Measurements from ENCODE around the gene TMC3. TPM values are rescaled to one million over a fixed set of nuclear protein-coding genes. Genes with fewer than 3 reads are reported as not detected.

TMC3 gene
- total and polyA plus RNA-seq, 10 of the 15 experiments (the other 5 are each of a cell fraction or from before 2014, with no cell fraction given), result 0.03 to 0.04 (median 0.04) TPM; not detected in 7

DNA sequence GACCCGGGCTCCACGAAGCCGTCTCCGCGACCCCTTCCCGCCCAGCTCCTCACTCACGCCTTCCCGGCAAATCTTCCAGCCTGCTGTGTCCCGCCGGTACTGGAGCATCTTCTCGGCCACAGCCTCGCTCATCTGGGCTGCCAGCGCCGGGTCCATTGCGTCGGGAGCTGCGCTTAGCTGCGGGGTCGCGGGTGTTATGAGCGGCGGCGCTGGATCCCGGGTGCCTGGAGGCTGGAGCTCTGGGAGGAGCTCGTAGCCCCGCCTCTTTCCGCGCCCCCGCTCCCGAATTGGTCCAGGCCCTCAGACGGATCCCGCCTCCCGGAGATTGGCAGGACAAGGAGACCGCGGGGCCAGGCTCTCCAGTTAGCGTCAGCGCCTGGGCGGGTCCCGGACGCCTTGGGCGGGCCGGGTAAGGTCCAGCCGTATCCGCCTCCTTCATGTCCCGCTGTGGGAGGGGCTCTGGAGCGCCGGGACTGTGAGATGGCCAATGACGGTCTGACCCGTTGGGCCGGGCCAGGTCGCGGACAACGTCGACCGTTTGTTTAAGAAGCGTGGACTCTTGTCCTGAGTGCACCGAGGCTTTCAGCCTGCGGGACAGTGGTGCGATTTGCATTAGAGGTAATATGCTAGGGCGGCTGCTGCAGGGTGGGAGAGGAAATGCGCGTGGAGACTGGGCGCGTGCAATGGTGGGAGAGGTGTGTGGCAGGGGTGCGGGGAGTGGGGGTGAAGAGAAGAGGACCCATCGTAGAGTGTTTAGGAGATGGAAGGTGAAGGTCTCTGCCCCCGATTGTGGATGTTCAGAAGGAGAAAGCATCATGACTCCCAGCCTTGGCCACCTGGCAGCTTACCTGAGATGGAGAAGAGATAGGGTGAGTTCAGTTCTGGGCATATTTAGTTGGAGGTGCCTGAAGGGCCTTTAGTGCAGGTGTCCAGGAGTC is 49.8 kb downstream of the TMC3 start, which contains the start of gene STARD5 (continued):
- TF ChIP-seq GABPA (IDR thresholded peaks at IDR 0.05; ENCODE audit: low read depth) (no peak), NFXL1 (IDR thresholded peaks at IDR 0.05; ENCODE audit: borderline replicate concordance) (no peak), GATAD2B (conservative IDR thresholded peaks at IDR 0.05; ENCODE audit: low read depth) (no peak), SMAD1 (IDR thresholded peaks at IDR 0.05; ENCODE audit: low read depth, partially characterized antibody) (no peak), SREBF1 (IDR thresholded peaks at IDR 0.05; ENCODE audit: low read length) (no peak), HDGF (IDR thresholded peaks at IDR 0.05) (no peak), ETV6 (conservative IDR thresholded peaks at IDR 0.05 in 1 of 2, IDR thresholded peaks at IDR 0.05 in 1 of 2; ENCODE audit: borderline replicate concordance in 1 of 2, low read depth in 1 of 2) (no peak), MTA2 (IDR thresholded peaks at IDR 0.05; ENCODE audit: low read depth) (peak; percentile 12; the same call in 1 of the 2 replicates), E2F4 (IDR thresholded peaks at IDR 0.05; ENCODE audit: low read depth, low read length) (0 out of 2 replicates have a peak, but pooled peaks have one; percentile 28), CREM (IDR thresholded peaks at IDR 0.05; ENCODE audit: low read depth) (peak; percentile 50; the same call in 1 of the 2 replicates), CEBPB (IDR thresholded peaks at IDR 0.05; ENCODE audit: borderline replicate concordance in 1 of 2, low read depth in 2 of 2, low read length in 2 of 2) (no peak), DPF2 (IDR thresholded peaks at IDR 0.05) (peak; percentile 91), SPI1 (IDR thresholded peaks at IDR 0.05; ENCODE audit: borderline replicate concordance, insufficient read depth, low read depth, low read length) (no peak), MYC (IDR thresholded peaks at IDR 0.05; ENCODE audit: insufficient read depth, insufficient read length, insufficient replicate concordance, low read length, severe bottlenecking) (peak; percentile 39), BCL11A (IDR thresholded peaks at IDR 0.05; ENCODE audit: low read depth, low read length) (no peak), KDM1A (IDR thresholded peaks at IDR 0.05; ENCODE audit: borderline replicate concordance) (no peak), RCOR1 (conservative IDR thresholded peaks at IDR 0.05; ENCODE audit: low read depth, low read length) (no peak), E4F1 (IDR thresholded peaks at IDR 0.05; ENCODE audit: borderline replicate concordance, partially characterized antibody) (no peak), POLR2AphosphoS2 (IDR thresholded peaks at IDR 0.05; ENCODE audit: low read depth, low read length) (0 out of 2 replicates have a peak, but pooled peaks have one; percentile 64), JUNB (IDR thresholded peaks at IDR 0.05) (no peak), MXI1 (IDR thresholded peaks at IDR 0.05; ENCODE audit: low read depth, low read length) (0 out of 2 replicates have a peak, but pooled peaks have one; percentile 46), NR2C2 (IDR thresholded peaks at IDR 0.05; ENCODE audit: borderline replicate concordance, control insufficient read depth, insufficient read length, low read depth) (no peak), POLR2AphosphoS5 (IDR thresholded peaks at IDR 0.05; ENCODE audit: low read length) (peak; percentile 87), SMAD5 (IDR thresholded peaks at IDR 0.05; ENCODE audit: low read depth) (peak; percentile 57; the same call in 1 of the 2 replicates), SP1 (IDR thresholded peaks at IDR 0.05; ENCODE audit: low read depth, low read length) (peak; percentile 90)
- TF ChIP-seq, protein P1, sequence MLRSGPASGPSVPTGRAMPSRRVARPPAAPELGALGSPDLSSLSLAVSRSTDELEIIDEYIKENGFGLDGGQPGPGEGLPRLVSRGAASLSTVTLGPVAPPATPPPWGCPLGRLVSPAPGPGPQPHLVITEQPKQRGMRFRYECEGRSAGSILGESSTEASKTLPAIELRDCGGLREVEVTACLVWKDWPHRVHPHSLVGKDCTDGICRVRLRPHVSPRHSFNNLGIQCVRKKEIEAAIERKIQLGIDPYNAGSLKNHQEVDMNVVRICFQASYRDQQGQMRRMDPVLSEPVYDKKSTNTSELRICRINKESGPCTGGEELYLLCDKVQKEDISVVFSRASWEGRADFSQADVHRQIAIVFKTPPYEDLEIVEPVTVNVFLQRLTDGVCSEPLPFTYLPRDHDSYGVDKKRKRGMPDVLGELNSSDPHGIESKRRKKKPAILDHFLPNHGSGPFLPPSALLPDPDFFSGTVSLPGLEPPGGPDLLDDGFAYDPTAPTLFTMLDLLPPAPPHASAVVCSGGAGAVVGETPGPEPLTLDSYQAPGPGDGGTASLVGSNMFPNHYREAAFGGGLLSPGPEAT (IDR thresholded peaks at IDR 0.05; ENCODE audit: low read depth), result no peak
